ENCODE results near the gene APBA2.

- TF ChIP-seq CTCF (IDR thresholded peaks at IDR 0.05; ENCODE audit: low read depth, low read length) = no peak
- TF ChIP-seq MAX (IDR thresholded peaks at IDR 0.05; ENCODE audit: low read depth, low read length) = no peak
- no peak for TF ChIP-seq MYC (IDR thresholded peaks at IDR 0.05; ENCODE audit: low read depth, low read length)
- no peak for TF ChIP-seq POLR2A (IDR thresholded peaks at IDR 0.05; ENCODE audit: extremely low read depth, insufficient read length)
Measured at GRCh38 chr15:29134641-29135308, 249.0 kb downstream of the APBA2 start.

Data from NB4 (cell line).